Measurements from ENCODE around the gene SRI. TPM values are rescaled to one million over a fixed set of nuclear protein-coding genes. Genes with fewer than 3 reads are reported as not detected.

The SRI gene
- total RNA-seq, 1 donor = 77.1 TPM

- Histone ChIP-seq H3K79me2 (ENCODE audit: insufficient read depth, low read length) (peaks cover 47% of the 10 kb centered on the region), H3K27me3 (ENCODE audit: insufficient read depth, low read length) (no peaks in the 10 kb centered on the region), H3K4me3 (ENCODE audit: insufficient read depth, low read length) (no peak overlapping the region), H4K20me1 (ENCODE audit: insufficient read depth, low read length) (peaks cover 25% of the 10 kb centered on the region), H3K9me3 (ENCODE audit: low read depth, low read length) (no peaks in the 10 kb centered on the region), H3K27ac (ENCODE audit: low read depth, low read length) (no peak overlapping the region), H2AFZ (ENCODE audit: low read length) (no peak overlapping the region), H3K4me2 (ENCODE audit: insufficient read depth, low read length) (no peak overlapping the region), H3K36me3 (ENCODE audit: insufficient read depth, low read length) (peaks cover 45% of the 10 kb centered on the region), H3K4me1 (ENCODE audit: insufficient read depth, low read length) (peaks cover 10% of the 10 kb centered on the region)
- DNase-seq (ENCODE audit: insufficient read length, low spot score, missing footprints) = no peak
- TF ChIP-seq, protein P1, sequence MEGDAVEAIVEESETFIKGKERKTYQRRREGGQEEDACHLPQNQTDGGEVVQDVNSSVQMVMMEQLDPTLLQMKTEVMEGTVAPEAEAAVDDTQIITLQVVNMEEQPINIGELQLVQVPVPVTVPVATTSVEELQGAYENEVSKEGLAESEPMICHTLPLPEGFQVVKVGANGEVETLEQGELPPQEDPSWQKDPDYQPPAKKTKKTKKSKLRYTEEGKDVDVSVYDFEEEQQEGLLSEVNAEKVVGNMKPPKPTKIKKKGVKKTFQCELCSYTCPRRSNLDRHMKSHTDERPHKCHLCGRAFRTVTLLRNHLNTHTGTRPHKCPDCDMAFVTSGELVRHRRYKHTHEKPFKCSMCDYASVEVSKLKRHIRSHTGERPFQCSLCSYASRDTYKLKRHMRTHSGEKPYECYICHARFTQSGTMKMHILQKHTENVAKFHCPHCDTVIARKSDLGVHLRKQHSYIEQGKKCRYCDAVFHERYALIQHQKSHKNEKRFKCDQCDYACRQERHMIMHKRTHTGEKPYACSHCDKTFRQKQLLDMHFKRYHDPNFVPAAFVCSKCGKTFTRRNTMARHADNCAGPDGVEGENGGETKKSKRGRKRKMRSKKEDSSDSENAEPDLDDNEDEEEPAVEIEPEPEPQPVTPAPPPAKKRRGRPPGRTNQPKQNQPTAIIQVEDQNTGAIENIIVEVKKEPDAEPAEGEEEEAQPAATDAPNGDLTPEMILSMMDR (IDR thresholded peaks at IDR 0.05; ENCODE audit: extremely low read depth, low read depth, low read length) = no peak
Observed at GRCh38 chr7:88214456-88214855, 5.4 kb downstream of the SRI start.

- Histone ChIP-seq H3K27ac (ENCODE audit: low read depth, low read length) (no peak overlapping the region), H3K4me1 (ENCODE audit: insufficient read depth, low read length) (no peaks in the 10 kb centered on the region), H2AFZ (ENCODE audit: low read length) (no peak overlapping the region), H3K4me2 (ENCODE audit: insufficient read depth, low read length) (no peak overlapping the region), H3K27me3 (ENCODE audit: insufficient read depth, low read length) (no peaks in the 10 kb centered on the region), H3K9me3 (ENCODE audit: low read depth, low read length) (no peaks in the 10 kb centered on the region), H4K20me1 (ENCODE audit: insufficient read depth, low read length) (peaks cover 20% of the 10 kb centered on the region), H3K4me3 (ENCODE audit: insufficient read depth, low read length) (no peak overlapping the region), H3K36me3 (ENCODE audit: insufficient read depth, low read length) (peaks cover 59% of the 10 kb centered on the region), H3K79me2 (ENCODE audit: insufficient read depth, low read length) (peaks cover 32% of the 10 kb centered on the region)
- no peak for DNase-seq (ENCODE audit: insufficient read length, low spot score, missing footprints)
- TF ChIP-seq, protein P1 (IDR thresholded peaks at IDR 0.05; ENCODE audit: extremely low read depth, low read depth, low read length) = no peak
Observed at GRCh38 chr7:88212918-88213317, 6.9 kb downstream of the SRI start.

DNA sequence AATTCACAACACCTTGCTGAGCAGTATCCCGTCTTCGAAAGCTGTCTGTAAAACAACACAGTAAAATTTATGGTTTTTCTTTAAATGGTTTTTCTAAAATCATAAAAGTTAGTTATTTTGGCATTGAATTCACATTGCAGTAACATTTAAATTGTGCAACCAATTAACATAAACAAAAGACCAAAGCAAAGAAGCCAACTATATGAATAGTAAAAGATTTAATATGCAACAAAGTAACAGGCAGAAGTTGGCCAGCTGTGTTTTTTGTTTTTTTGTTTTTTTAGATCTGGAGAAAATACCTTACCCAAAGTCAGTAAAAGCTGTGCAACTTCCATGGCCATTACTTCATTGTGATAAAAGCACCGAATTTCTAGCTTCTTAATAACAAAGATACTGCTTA, 11.3 kb downstream of the SRI start:
- peaks cover 7% of the 10 kb centered on the region for H3K79me2 ChIP-seq (ENCODE audit: insufficient read depth, low read length)
- no peak overlapping the region for H3K4me3 ChIP-seq (ENCODE audit: insufficient read depth, low read length)
- no peaks in the 10 kb centered on the region for H3K9me3 ChIP-seq (ENCODE audit: low read depth, low read length)
- no peak overlapping the region for H3K27ac ChIP-seq (ENCODE audit: low read depth, low read length)
- H3K27me3 ChIP-seq (ENCODE audit: insufficient read depth, low read length) = no peaks in the 10 kb centered on the region
- peaks cover 3% of the 10 kb centered on the region for H4K20me1 ChIP-seq (ENCODE audit: insufficient read depth, low read length)
- no peak overlapping the region for H2AFZ ChIP-seq (ENCODE audit: low read length)
- DNase-seq (ENCODE audit: insufficient read length, low spot score, missing footprints) = no peak
- TF ChIP-seq, protein P1 (IDR thresholded peaks at IDR 0.05; ENCODE audit: extremely low read depth, low read depth, low read length) = no peak
- H3K36me3 ChIP-seq (ENCODE audit: insufficient read depth, low read length) = peaks cover 59% of the 10 kb centered on the region
- H3K4me1 ChIP-seq (ENCODE audit: insufficient read depth, low read length) = no peaks in the 10 kb centered on the region
- H3K4me2 ChIP-seq (ENCODE audit: insufficient read depth, low read length) = no peak overlapping the region

- Histone ChIP-seq H3K4me1 (ENCODE audit: insufficient read depth, low read length) (no peaks in the 10 kb centered on the region), H3K36me3 (ENCODE audit: insufficient read depth, low read length) (peaks cover 47% of the 10 kb centered on the region), H3K79me2 (ENCODE audit: insufficient read depth, low read length) (no peaks in the 10 kb centered on the region), H2AFZ (ENCODE audit: low read length) (no peak overlapping the region), H3K27ac (ENCODE audit: low read depth, low read length) (no peak overlapping the region), H3K4me2 (ENCODE audit: insufficient read depth, low read length) (no peak overlapping the region), H4K20me1 (ENCODE audit: insufficient read depth, low read length) (no peaks in the 10 kb centered on the region), H3K9me3 (ENCODE audit: low read depth, low read length) (no peaks in the 10 kb centered on the region), H3K4me3 (ENCODE audit: insufficient read depth, low read length) (no peak overlapping the region), H3K27me3 (ENCODE audit: insufficient read depth, low read length) (no peaks in the 10 kb centered on the region)
- DNase-seq (ENCODE audit: insufficient read length, low spot score, missing footprints) = no peak
- TF ChIP-seq, protein P1 (IDR thresholded peaks at IDR 0.05; ENCODE audit: extremely low read depth, low read depth, low read length) = no peak
Observed at GRCh38 chr7:88206254-88206653, 13.6 kb downstream of the SRI start.
